ENCODE measurements around the gene DRAXIN. TPM values are rescaled to one million over a fixed set of nuclear protein-coding genes. Genes with fewer than 3 reads are reported as not detected.

Gene DRAXIN
- polyA plus RNA-seq, 1 of the 3 experiments (the other 2 are of a cell fraction) = 0.97 TPM

- CTCF ChIA-PET = no interaction called here
- Histone ChIP-seq H3K9me2 (no peaks in the 10 kb centered on the region), H2AFZ (ENCODE audit: low read depth) (no peak overlapping the region), H3K27ac (ENCODE audit: low read depth in 2 of 2, low read length in 1 of 2) (no peak overlapping the region), H3K79me2 (ENCODE audit: insufficient read depth) (no peaks in the 10 kb centered on the region), H3K4me3 (ENCODE audit: low read depth in 2 of 2, low read length in 1 of 2) (no peak overlapping the region), H3K9me3 (no peaks in the 10 kb centered on the region), H3K27me3 (ENCODE audit: insufficient read depth) (no peaks in the 10 kb centered on the region), H3K4me2 (no peak overlapping the region), H4K20me1 (ENCODE audit: insufficient read depth) (no peaks in the 10 kb centered on the region), H3F3A (replicated peaks; ENCODE audit: insufficient read depth) (peaks cover 3% of the 10 kb centered on the region), H3K36me3 (replicated peaks in 1 of 2; ENCODE audit: control insufficient read depth in 1 of 2, insufficient read depth in 2 of 2, low read length in 1 of 2) (peaks cover 0 to 8% of the 10 kb centered on the region in 2 experiments), H3K4me1 (ENCODE audit: control insufficient read depth in 1 of 2, insufficient read depth in 2 of 2, low read depth in 1 of 2, low read length in 1 of 2) (no peaks in the 10 kb centered on the region; a peak in 1 of 4 replicates), H3K9ac (no peak overlapping the region)
- 100% methylated on average over 3 of the region's 14 CpGs for WGBS (ENCODE audit: low lambda C conversion rate)
- no peak for DNase-seq
- POLR2A ChIA-PET = no interaction called here
- no peak for TF ChIP-seq GABPA (IDR thresholded peaks at IDR 0.05; ENCODE audit: low read depth)
- TF ChIP-seq FOXM1 (IDR thresholded peaks at IDR 0.05; ENCODE audit: low read depth) = no peak
- no peak for TF ChIP-seq MEF2A (IDR thresholded peaks at IDR 0.05; ENCODE audit: borderline replicate concordance, low read depth)
- no peak for TF ChIP-seq IRF3 (IDR thresholded peaks at IDR 0.05; ENCODE audit: low read depth, low read length)
- no peak for TF ChIP-seq MXI1 (IDR thresholded peaks at IDR 0.05; ENCODE audit: low read depth, low read length)
- no peak for TF ChIP-seq USF1 (IDR thresholded peaks at IDR 0.05; ENCODE audit: borderline replicate concordance, low read depth)
- TF ChIP-seq TAF1 (IDR thresholded peaks at IDR 0.05; ENCODE audit: borderline replicate concordance, low read depth, low read length) = no peak
- TF ChIP-seq USF2 (IDR thresholded peaks at IDR 0.05; ENCODE audit: borderline replicate concordance, low read depth, low read length) = no peak
- no peak for TF ChIP-seq ZBTB33 (IDR thresholded peaks at IDR 0.05; ENCODE audit: borderline replicate concordance, low read depth)
- no peak for TF ChIP-seq REST (IDR thresholded peaks at IDR 0.05; ENCODE audit: low read depth, low read length)
- TF ChIP-seq EP300 (IDR thresholded peaks at IDR 0.05; ENCODE audit: borderline replicate concordance in 1 of 2, low read depth in 1 of 2, low read length in 1 of 2) = no peak
- no peak for TF ChIP-seq ELF1 (IDR thresholded peaks at IDR 0.05)
- TF ChIP-seq FOXJ3 (CRISPR knock-in tag; IDR thresholded peaks at IDR 0.05) = no peak
- TF ChIP-seq TEAD4 (IDR thresholded peaks at IDR 0.05; ENCODE audit: borderline replicate concordance, insufficient read depth) = no peak
- no peak for TF ChIP-seq GATA2 (CRISPR knock-in tag; IDR thresholded peaks at IDR 0.05)
- TF ChIP-seq CHD2 (IDR thresholded peaks at IDR 0.05; ENCODE audit: low read length, partially characterized antibody) = no peak
- no peak for TF ChIP-seq NFIC (IDR thresholded peaks at IDR 0.05; ENCODE audit: borderline replicate concordance)
- TF ChIP-seq JUND (IDR thresholded peaks at IDR 0.05) = no peak
- TF ChIP-seq SMC3 (IDR thresholded peaks at IDR 0.05; ENCODE audit: low read depth, low read length) = no peak
Measured at GRCh38 chr1:11668516-11668915, 23.0 kb upstream of the DRAXIN start.

Measured in SK-N-SH (cell line).